Esophagus (tissue), 2 donors: ENCODE data around the gene WDTC1. TPM values are rescaled to one million over a fixed set of nuclear protein-coding genes. Genes with fewer than 3 reads are reported as not detected.
"Not testable (repeated sequence)": the region's sequence is repeated elsewhere in the genome, so short reads cannot be mapped to it uniquely, and the experiment has no call there.

ENCODE experiments used
- H3K27ac ChIP-seq, 2 donors: one replicate each; pipeline ENCODE4 v1.5.1; 2013; ENCODE audit warnings: low read depth in 2 of 2, mild to moderate bottlenecking in 2 of 2, inconsistent platforms in 1 of 2, low read length in 1 of 2, moderate library complexity in 1 of 2
- H3K27me3 ChIP-seq, 2 donors: one replicate each; pipeline ENCODE4 v1.6.1; 2013; ENCODE audit warnings: low read length in 2 of 2, control low read depth in 1 of 2, mild to moderate bottlenecking in 1 of 2; ENCODE audit not compliant: insufficient read depth in 2 of 2, control insufficient read depth in 1 of 2
- H3K36me3 ChIP-seq, 2 donors: one replicate each; pipeline ENCODE4 v1.6.1; 2013; ENCODE audit warnings: low read length in 1 of 2; ENCODE audit not compliant: control insufficient read depth in 2 of 2, insufficient read depth in 2 of 2
- H3K4me1 ChIP-seq, 2 donors: one replicate each; pipeline ENCODE4 v1.6.1; 2013; ENCODE audit warnings: low read length in 1 of 2; ENCODE audit not compliant: control insufficient read depth in 2 of 2, insufficient read depth in 2 of 2
- H3K4me3 ChIP-seq, 2 donors: one replicate each; pipeline ENCODE4 v1.5.1; 2013; ENCODE audit warnings: low read length in 2 of 2, mild to moderate bottlenecking in 2 of 2, low read depth in 1 of 2, moderate library complexity in 1 of 2
- H3K9me3 ChIP-seq, 2 donors: one replicate each; pipeline ENCODE4 v1.6.1; 2013; ENCODE audit warnings: mild to moderate bottlenecking in 2 of 2, low read depth in 1 of 2, low read length in 1 of 2, moderate library complexity in 1 of 2; ENCODE audit not compliant: control insufficient read depth in 2 of 2, insufficient read depth in 1 of 2
- WGBS, 2 donors: extraction: QIAGEN DNeasy Blood & Tissue Kit; methylation state at CpG; one replicate each; pipeline ENCODE4 v1.1.7; 2013; 5-methylcytosine and 5-hydroxymethylcytosine counted together
- polyA plus RNA-seq, 2 donors: library from polyadenylated mRNA; stranded (reverse); fragments of 200-250 nt; gene quantifications; one replicate each; pipeline ENCODE4 v1.2.3, GENCODE V29; 2013
- donor health status: healthy with polysubstance abuse.
- donor health status: Bipolar disorder and iron deficiency.

WDTC1 gene
- polyA plus RNA-seq, 2 donors: 9.8 to 10.0 TPM

DNA sequence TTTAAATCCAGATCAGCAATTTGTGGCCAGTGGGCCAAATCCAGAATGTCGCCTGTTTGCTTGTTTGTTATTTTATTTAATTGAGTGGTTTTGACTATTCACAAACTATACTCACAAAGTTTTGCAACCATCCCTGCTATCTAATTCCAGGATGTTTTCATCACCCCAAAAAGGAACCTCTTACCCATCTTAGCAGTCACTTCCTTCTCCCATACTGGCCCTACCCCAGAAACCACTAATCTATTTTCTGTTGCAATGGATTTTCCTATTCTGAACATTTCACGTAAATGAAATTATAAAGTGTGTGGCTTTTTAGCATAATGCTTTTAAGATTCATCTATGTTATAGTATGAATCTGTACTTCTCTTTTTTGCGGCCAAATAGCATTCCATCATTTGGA lies 41.3 kb downstream of the WDTC1 start:
- H3K36me3 ChIP-seq: no peaks in the 10 kb centered on the region
- 62 to 64% methylated on average over 3 of the region's 3 CpGs for WGBS, 2 donors
- H3K4me3 ChIP-seq: no peak overlapping the region
- H3K9me3 ChIP-seq: no peaks in the 10 kb centered on the region
- no peak overlapping the region for H3K27ac ChIP-seq
- no peaks in the 10 kb centered on the region for H3K27me3 ChIP-seq
- H3K4me1 ChIP-seq: no peaks in the 10 kb centered on the region

DNA sequence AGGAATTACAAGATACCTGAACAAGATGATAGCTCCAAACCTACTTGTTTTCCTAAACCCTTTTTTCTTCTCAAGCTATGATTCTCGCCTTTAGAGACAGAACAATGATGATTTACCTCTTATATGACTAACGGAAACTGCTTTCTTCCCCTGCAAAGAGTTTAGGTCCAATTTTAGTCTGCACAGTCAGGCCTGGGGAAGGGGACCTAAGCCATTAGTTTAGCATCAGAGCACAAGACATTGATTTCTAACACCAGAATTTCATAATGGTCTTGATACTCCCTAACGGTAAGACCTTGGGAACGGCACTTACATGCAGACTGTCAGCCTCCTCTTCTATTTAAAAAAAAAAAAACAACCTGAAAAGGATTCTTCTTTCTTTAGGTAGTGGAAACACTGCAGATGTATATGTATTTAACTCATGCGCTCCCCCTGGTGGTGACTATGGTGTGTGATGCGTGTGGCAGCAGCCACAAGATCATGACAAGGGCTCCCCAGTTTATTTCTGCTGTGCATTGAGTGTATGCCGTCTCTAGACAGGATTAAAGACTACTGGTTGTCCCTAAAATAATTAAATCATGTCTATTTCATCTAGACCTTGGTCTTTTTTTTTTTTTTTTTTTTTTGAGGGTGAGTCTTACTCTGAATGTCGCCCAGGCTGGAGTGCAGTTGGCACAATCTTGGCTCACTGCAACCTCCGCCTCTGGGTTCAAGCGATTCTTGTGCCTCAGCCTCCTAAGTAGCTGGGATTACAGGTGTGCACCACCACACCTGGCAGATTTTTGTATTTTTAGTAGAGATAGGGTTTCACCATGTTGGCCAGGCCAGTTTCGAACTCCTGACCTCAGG lies 50.2 kb downstream of the WDTC1 start:
- no peak overlapping the region for H3K4me3 ChIP-seq
- no peaks in the 10 kb centered on the region for H3K27me3 ChIP-seq
- no peak overlapping the region for H3K27ac ChIP-seq
- peaks cover 5 to 10% of the 10 kb centered on the region in 2 donors for H3K36me3 ChIP-seq
- no peaks in the 10 kb centered on the region for H3K9me3 ChIP-seq
- peaks cover 0 to 4% of the 10 kb centered on the region in 2 donors for H3K4me1 ChIP-seq
- 46 to 48% methylated on average over 11 of the region's 11 CpGs for whole genome bisulfite sequencing, 2 donors

- Histone ChIP-seq H3K36me3 (peaks cover 5 to 10% of the 10 kb centered on the region in 2 donors), H3K4me3 (no peak overlapping the region), H3K9me3 (no peaks in the 10 kb centered on the region), H3K27ac (no peak overlapping the region), H3K27me3 (no peaks in the 10 kb centered on the region), H3K4me1 (peaks cover 0 to 4% of the 10 kb centered on the region in 2 donors)
- WGBS, 2 donors: 73 to 78% methylated on average over 2 of the region's 2 CpGs
Observed at GRCh38 chr1:27285274-27285660, 50.8 kb downstream of the WDTC1 start.

GRCh38 chr1:27285821-27286220 lies 51.4 kb downstream of the WDTC1 start:
- not testable (repeated sequence) for H3K4me1 ChIP-seq

GRCh38 chr1:27289125-27289524 lies 54.7 kb downstream of the WDTC1 start:
- WGBS, 2 donors: 96% methylated on average over 11 to 29 of the region's 29 CpGs

More at GRCh38 chr1:27285821-27286220, 51.4 kb downstream of the WDTC1 start:
- peaks cover 5 to 11% of the 10 kb centered on the region in 2 donors for H3K36me3 ChIP-seq
- H3K4me3 ChIP-seq, H3K27ac ChIP-seq, H3K9me3 ChIP-seq, H3K27me3 ChIP-seq: not testable (repeated sequence)
- 90 to 92% methylated on average over 7 of the region's 7 CpGs for WGBS, 2 donors

GRCh38 chr1:27290581-27290980 lies 56.1 kb downstream of the WDTC1 start:
- 83 to 92% methylated on average over 3 of the region's 3 CpGs for WGBS, 2 donors
- Histone ChIP-seq H3K27ac (no peak overlapping the region), H3K4me1 (peaks cover 0 to 4% of the 10 kb centered on the region in 2 donors), H3K27me3 (no peaks in the 10 kb centered on the region), H3K9me3 (peaks cover 0 to 2% of the 10 kb centered on the region in 2 donors), H3K36me3 (peaks cover 10 to 14% of the 10 kb centered on the region in 2 donors), H3K4me3 (no peak overlapping the region)

More at GRCh38 chr1:27289125-27289524, 54.7 kb downstream of the WDTC1 start:
- not testable (repeated sequence) for H3K4me3 ChIP-seq, H3K4me1 ChIP-seq, H3K27me3 ChIP-seq, H3K27ac ChIP-seq, H3K9me3 ChIP-seq
- peaks cover 5 to 11% of the 10 kb centered on the region in 2 donors for H3K36me3 ChIP-seq

GRCh38 chr1:27292106-27292505 lies 57.7 kb downstream of the WDTC1 start:
- Histone ChIP-seq H3K36me3 (peaks cover 10 to 17% of the 10 kb centered on the region in 2 donors), H3K27ac (no peak overlapping the region), H3K4me3 (no peak overlapping the region), H3K9me3 (peaks cover 0 to 2% of the 10 kb centered on the region in 2 donors), H3K27me3 (no peaks in the 10 kb centered on the region), H3K4me1 (peaks cover 0 to 4% of the 10 kb centered on the region in 2 donors)
- WGBS, 2 donors: 86 to 91% methylated on average over 5 of the region's 5 CpGs

DNA sequence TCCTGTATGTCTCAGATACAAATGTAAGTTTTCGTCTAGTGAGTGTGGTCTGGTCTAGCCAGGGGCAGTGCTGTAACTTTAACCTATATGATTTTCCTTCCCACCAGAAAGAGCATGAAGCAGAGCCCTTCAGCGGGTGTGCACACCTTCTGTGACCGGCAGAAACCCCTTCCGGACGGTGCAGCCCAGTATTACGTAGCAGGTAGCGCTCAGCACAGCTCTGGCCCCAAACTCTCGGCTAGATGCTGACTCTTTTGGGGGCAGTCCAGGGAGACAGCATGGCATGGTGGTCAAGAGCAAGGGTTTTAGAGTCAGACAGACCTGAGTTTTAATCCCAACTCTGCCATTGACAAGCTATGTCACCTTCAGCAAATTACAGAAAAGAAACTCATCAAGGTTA lies 59.5 kb downstream of the WDTC1 start:
- H3K36me3 ChIP-seq: peaks cover 8 to 17% of the 10 kb centered on the region in 2 donors
- H3K4me1 ChIP-seq: peaks cover 0 to 3% of the 10 kb centered on the region in 2 donors
- H3K9me3 ChIP-seq: peaks cover 0 to 2% of the 10 kb centered on the region in 2 donors
- no peak overlapping the region for H3K4me3 ChIP-seq
- no peak overlapping the region for H3K27ac ChIP-seq
- 93% methylated on average over 8 of the region's 8 CpGs for WGBS, 2 donors
- no peaks in the 10 kb centered on the region for H3K27me3 ChIP-seq

DNA sequence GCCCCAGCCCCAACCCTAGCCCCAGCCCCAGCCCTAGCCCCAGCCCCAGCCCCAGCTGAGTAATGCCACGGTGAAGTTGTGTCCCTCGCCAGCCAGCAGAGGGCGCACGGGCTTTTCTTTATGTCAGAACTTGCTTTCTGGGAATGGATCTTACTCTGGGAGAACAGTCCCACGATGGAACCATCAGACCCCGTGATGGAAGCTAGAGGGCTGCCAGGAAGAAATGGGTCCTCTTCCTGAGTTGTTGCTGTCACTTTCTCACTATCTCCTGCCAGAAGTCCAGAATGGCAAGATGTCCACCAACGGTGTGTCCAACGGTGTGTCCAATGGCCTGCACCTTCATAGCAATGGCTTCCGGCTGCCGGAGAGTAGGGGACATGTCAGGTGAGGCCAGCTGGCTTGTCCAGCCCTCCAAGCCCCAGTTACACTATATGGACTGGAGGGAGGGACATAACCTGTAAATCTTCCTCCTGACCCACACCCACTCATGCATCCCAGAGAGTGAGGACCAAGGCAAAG lies 62.4 kb downstream of the WDTC1 start:
- peaks cover 0 to 18% of the 10 kb centered on the region in 2 donors for H3K4me1 ChIP-seq

More for the DNA sequence above, 62.4 kb downstream of the WDTC1 start:
- WGBS, 2 donors: 37% methylated on average over 10 of the region's 10 CpGs
- H3K4me3 ChIP-seq: no peak overlapping the region
- H3K27me3 ChIP-seq: no peaks in the 10 kb centered on the region
- H3K9me3 ChIP-seq: peaks cover 0 to 2% of the 10 kb centered on the region in 2 donors
- H3K36me3 ChIP-seq: peaks cover 10 to 24% of the 10 kb centered on the region in 2 donors
- peak overlapping the region in 1 of 2 donors; percentile 1 for H3K27ac ChIP-seq
